Lung (tissue), 12 donors: Measurements from ENCODE around the gene L3HYPDH. TPM values are rescaled to one million over a fixed set of nuclear protein-coding genes. Genes with fewer than 3 reads are reported as not detected.
A peak's percentile ranks its signal among the peaks of the same experiment; 100 is the strongest.

ENCODE experiments used
- ATAC-seq: fragments of 200-7000 bp; cut with Tn5 transposase; one replicate; pipeline ENCODE4 v1.9.1; 2020; ENCODE audit warnings: moderate number of reproducible peaks; ENCODE audit not compliant: insufficient read depth, low FRiP score
- DNase-seq, 3 donors: peaks; one replicate each; pipeline ENCODE4 v3.0.0-alpha.2; 2013 to 2017
- H3K27ac ChIP-seq, 2 donors: one replicate each; pipeline ENCODE4 v1.5.1; 2013; ENCODE audit warnings: mild to moderate bottlenecking in 2 of 2, moderate library complexity in 2 of 2, control low read depth in 1 of 2, inconsistent platforms in 1 of 2, low read depth in 1 of 2, low read length in 1 of 2
- H3K27me3 ChIP-seq, 3 donors: one replicate each; pipeline ENCODE4 v1.5.1; 2013; ENCODE audit warnings: low read length in 2 of 3; ENCODE audit not compliant: control insufficient read depth in 3 of 3, insufficient read depth in 3 of 3
- H3K36me3 ChIP-seq, 4 donors: one replicate each; pipeline ENCODE4 v1.5.1; 2013; ENCODE audit warnings: low read length in 4 of 4, mild to moderate bottlenecking in 1 of 4, moderate library complexity in 1 of 4; ENCODE audit not compliant: control insufficient read depth in 4 of 4, insufficient read depth in 4 of 4
- H3K4me1 ChIP-seq, 5 donors: one replicate each; pipeline ENCODE4 v1.5.1; 2013; ENCODE audit warnings: low read length in 5 of 5, mild to moderate bottlenecking in 2 of 5, moderate library complexity in 1 of 5; ENCODE audit not compliant: control insufficient read depth in 5 of 5, insufficient read depth in 5 of 5
- H3K4me3 ChIP-seq: one replicate; pipeline ENCODE4 v1.5.1; 2013; ENCODE audit warnings: mild to moderate bottlenecking, control low read depth, moderate library complexity
- H3K9ac ChIP-seq, 2 donors: one replicate each; pipeline ENCODE4 v1.5.1; 2013; ENCODE audit warnings: low read length in 2 of 2, control low read depth in 1 of 2; ENCODE audit not compliant: insufficient read depth in 1 of 2
- H3K9me3 ChIP-seq, 4 donors: one replicate each; pipeline ENCODE4 v1.5.1; 2013; ENCODE audit warnings: low read length in 3 of 4, mild to moderate bottlenecking in 1 of 4, moderate library complexity in 1 of 4; ENCODE audit not compliant: control insufficient read depth in 4 of 4, insufficient read depth in 3 of 4
- WGBS, 2 donors: extraction: QIAGEN DNeasy Blood & Tissue Kit; methylation state at CpG; one replicate each; pipeline ENCODE4 v1.1.7; 2013; 5-methylcytosine and 5-hydroxymethylcytosine counted together
- polyA plus RNA-seq, 2 donors: library from polyadenylated mRNA; stranded (reverse); fragments of 200-250 nt; gene quantifications; one replicate each; pipeline ENCODE4 v1.2.1, GENCODE V29; 2013
- total RNA-seq, 2 donors: library from RNA; depleted of rRNA in 1 of 2; stranded (reverse); fragments of >200 nt in 1 of 2; gene quantifications; one replicate each; pipeline ENCODE4 v1.2.1, GENCODE V29; 2014 to 2021
- TF ChIP-seq, protein P1 (sequence below): IDR thresholded peaks from 2 replicates; pipeline ENCODE4 v1.5.1; 2012; ENCODE audit warnings: mild to moderate bottlenecking; ENCODE audit errors: control extremely low read depth, extremely low read depth
- donor health status: control.
- donor health status: control.
- donor health status: Bipolar disorder and iron deficiency.
- donor health status: healthy.
- donor health status: DM: yes; HTN: yes; CAD: no.

Gene L3HYPDH
- total and polyA plus RNA-seq, 4 donors = 17.1 to 32.8 (median 25.0) TPM

DNA sequence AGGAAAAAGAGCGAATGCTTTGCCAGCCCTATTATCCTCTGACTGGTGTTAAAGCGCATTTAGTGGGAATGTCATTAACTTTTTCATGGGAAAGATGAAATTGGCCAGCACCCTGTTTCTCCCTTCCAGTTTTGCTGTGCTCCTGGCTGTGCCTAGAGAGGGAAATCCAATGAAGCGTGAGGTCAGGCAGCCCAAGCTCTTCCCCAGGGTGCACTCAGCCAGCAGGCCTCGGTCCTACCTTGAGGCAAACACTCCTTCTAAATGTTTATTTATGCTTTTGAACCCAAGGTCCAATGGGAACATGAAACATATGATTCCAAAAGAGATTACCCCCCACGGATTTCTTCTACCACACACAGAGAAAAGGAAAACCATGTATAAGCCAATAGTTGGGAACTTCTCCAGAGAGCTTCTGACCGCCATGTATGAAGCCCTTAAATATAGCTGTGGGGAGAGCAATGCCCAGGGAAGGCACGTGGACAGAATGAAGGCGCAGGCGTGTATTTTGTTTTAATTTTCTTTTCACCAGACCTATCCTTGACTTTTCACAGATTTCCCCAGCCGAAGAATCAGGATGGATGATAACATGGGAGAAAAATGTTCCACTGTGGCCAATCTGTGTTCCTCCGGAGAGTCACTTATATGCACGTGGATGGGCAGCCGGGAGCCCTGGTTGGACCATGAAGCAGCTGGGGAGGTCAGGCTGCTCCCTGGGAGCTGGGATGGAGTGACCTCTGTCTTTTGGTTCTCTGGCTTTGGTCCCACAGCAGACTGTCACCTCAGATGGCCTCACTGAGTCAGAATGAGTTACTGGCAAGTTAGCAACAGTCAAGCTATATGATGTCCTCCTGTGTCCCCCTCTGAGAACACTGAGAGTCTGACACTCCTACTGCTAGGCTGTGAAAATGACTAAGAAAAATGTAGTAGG is 56.3 kb downstream of the L3HYPDH start:
- 84 to 88% methylated on average over 13 of the region's 13 CpGs for WGBS, 2 donors

DNA sequence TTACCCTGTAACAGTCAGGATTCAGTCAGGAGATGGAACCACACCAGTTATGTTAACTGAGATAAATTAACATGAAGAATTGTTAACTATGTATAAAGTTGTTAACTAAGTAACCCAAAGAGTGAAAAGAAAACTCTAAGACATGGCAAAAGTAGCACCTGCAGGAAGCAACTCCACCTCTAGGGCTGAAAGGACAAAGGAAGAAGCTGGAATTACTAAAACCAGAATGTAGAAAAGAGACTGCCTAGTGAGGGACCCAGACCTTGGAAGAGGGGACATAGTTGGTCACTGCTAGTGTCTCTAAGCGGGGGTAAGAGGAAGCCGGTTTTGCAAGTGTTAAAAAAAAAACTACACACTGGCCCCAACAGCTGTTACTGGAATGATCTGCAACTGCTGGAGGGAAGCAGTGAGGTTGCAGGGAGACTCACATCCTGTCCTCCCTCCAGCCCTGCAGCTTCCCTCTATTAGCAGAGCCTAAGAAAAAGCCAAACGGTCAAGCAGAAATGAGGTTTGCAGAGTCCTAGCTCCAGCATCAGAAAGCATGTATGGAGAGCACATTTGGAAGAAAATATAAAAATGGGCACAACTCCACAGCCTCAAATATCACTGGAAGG is 58.8 kb downstream of the L3HYPDH start:
- peak; percentile 45 for ATAC-seq

More for the DNA sequence above, 56.3 kb downstream of the L3HYPDH start:
- ATAC-seq (no peak), DNase-seq (no peak)
- H3K27ac ChIP-seq = peak overlapping the region in 1 of 2 donors; percentile 82
- no peak overlapping the region for H3K4me3 ChIP-seq
- H3K36me3 ChIP-seq = no peaks in the 10 kb centered on the region
- H3K27me3 ChIP-seq = no peaks in the 10 kb centered on the region
- no peak overlapping the region for H3K9ac ChIP-seq
- TF ChIP-seq, protein P1, sequence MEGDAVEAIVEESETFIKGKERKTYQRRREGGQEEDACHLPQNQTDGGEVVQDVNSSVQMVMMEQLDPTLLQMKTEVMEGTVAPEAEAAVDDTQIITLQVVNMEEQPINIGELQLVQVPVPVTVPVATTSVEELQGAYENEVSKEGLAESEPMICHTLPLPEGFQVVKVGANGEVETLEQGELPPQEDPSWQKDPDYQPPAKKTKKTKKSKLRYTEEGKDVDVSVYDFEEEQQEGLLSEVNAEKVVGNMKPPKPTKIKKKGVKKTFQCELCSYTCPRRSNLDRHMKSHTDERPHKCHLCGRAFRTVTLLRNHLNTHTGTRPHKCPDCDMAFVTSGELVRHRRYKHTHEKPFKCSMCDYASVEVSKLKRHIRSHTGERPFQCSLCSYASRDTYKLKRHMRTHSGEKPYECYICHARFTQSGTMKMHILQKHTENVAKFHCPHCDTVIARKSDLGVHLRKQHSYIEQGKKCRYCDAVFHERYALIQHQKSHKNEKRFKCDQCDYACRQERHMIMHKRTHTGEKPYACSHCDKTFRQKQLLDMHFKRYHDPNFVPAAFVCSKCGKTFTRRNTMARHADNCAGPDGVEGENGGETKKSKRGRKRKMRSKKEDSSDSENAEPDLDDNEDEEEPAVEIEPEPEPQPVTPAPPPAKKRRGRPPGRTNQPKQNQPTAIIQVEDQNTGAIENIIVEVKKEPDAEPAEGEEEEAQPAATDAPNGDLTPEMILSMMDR = no peak
- no peaks in the 10 kb centered on the region for H3K9me3 ChIP-seq
- H3K4me1 ChIP-seq = peaks cover 0 to 36% (median 14%) of the 10 kb centered on the region in 5 donors

DNA sequence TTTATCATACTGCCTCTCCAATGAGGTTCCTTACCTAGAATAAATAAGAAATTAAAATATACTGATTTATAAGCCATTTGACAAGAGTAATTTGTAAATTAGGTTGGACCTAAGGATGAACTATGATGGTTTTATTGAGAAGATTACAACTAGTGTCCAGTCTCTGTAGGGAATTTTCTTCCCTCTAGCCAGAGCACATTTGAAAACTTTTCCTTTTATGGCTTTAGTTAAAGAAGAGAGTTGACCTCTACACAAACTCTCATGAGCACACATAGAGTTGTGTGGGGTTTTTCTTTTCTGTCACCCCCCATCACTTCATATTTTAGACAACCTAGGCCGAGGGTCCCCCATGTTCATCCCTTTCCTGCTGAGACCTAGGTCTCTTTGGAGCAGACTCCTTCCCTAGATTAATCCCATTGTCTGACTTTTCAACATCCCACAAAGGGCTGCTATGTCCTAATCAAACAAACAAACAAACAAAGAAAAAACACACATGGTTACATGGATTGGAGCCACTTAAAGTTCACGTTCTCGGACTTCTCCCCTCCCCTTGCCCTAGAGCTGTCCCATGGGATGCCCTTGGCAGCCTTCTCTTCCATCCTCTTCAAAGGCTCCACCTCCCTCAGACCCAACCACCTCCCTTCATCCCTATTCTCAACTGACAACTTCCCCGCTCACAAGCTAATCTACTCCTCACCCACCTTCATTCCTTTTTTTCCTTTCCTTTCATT is 59.7 kb downstream of the L3HYPDH start:
- Histone ChIP-seq H3K9me3 (no peaks in the 10 kb centered on the region), H3K4me1 (peaks cover 0 to 36% (median 17%) of the 10 kb centered on the region in 5 donors), H3K27me3 (no peaks in the 10 kb centered on the region), H3K9ac (no peak overlapping the region), H3K27ac (peak overlapping the region in 1 of 2 donors; percentile 38), H3K36me3 (no peaks in the 10 kb centered on the region), H3K4me3 (no peak overlapping the region)
- no peak for ATAC-seq
- TF ChIP-seq, protein P1 = no peak
- 70 to 78% methylated on average over 4 of the region's 4 CpGs for WGBS, 2 donors
- peak in 2 of 3 donors; percentile 53 to 58 for DNase-seq

More for the DNA sequence above, 58.8 kb downstream of the L3HYPDH start:
- Histone ChIP-seq H3K9ac (no peak overlapping the region), H3K27me3 (no peaks in the 10 kb centered on the region), H3K4me3 (no peak overlapping the region), H3K36me3 (no peaks in the 10 kb centered on the region), H3K4me1 (peaks cover 0 to 36% (median 14%) of the 10 kb centered on the region in 5 donors), H3K9me3 (no peaks in the 10 kb centered on the region), H3K27ac (no peak overlapping the region)
- 6 to 44% methylated on average over 3 of the region's 3 CpGs for WGBS, 2 donors
- TF ChIP-seq, protein P1 = no peak
- peak; percentile 44 to 79 (median 68) for DNase-seq

Other genes with a start within 250 kb of the L3HYPDH start
- gene GPR135, start 19.0 kb downstream of the L3HYPDH start, total RNA-seq = 1 to 10 TPM; 4.6 to 5.9 TPM
- under 1 TPM; 0.69 to 0.93 TPM for gene GPR135, start 19.0 kb downstream of the L3HYPDH start, polyA plus RNA-seq
- gene JKAMP, start 109 bp upstream of the L3HYPDH start, total RNA-seq = 100 to 1,000 TPM in 1 of 2 donors, 10 to 100 TPM in 1; 33.0 to 111 TPM
- 10 to 100 TPM; 21.8 to 44.3 TPM for gene JKAMP, start 109 bp upstream of the L3HYPDH start, polyA plus RNA-seq
- under 1 TPM; 0.34 to 0.94 TPM for gene CCDC175, start 92.4 kb upstream of the L3HYPDH start, total RNA-seq
- gene CCDC175, start 92.4 kb upstream of the L3HYPDH start, polyA plus RNA-seq = under 1 TPM; 0.06 TPM